HG03135 (cell line): ENCODE results near the gene RRP1.

Experiments used
- ATAC-seq: cut with Tn5 transposase; IDR thresholded peaks from one replicate; pipeline ENCODE4 v1.9.1; 2021; ENCODE audit warnings: mild to moderate bottlenecking, moderate library complexity; ENCODE audit not compliant: unreplicated experiment

Gene RRP1

DNA sequence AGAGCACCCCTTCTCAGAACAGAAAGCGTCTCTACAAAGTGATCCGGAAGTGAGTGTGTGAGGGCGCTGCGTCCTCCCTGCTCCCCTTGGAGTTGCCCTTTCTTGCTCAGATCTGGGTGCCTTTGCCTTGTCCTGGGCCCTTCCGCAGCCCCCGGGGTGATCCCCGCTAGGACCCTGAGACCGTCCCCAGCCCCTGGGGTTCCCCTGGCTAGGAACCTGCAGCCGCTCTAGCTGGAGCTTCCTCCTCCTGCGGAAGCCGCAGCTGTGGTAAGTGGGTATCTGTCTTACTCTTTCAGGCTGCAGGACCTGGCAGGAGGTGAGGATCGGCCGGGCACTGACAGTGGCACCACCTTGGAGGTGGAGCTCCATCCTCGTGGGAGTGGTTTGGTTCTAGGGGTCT is 11.2 kb downstream of the RRP1 start:
- ATAC-seq: no peak

DNA sequence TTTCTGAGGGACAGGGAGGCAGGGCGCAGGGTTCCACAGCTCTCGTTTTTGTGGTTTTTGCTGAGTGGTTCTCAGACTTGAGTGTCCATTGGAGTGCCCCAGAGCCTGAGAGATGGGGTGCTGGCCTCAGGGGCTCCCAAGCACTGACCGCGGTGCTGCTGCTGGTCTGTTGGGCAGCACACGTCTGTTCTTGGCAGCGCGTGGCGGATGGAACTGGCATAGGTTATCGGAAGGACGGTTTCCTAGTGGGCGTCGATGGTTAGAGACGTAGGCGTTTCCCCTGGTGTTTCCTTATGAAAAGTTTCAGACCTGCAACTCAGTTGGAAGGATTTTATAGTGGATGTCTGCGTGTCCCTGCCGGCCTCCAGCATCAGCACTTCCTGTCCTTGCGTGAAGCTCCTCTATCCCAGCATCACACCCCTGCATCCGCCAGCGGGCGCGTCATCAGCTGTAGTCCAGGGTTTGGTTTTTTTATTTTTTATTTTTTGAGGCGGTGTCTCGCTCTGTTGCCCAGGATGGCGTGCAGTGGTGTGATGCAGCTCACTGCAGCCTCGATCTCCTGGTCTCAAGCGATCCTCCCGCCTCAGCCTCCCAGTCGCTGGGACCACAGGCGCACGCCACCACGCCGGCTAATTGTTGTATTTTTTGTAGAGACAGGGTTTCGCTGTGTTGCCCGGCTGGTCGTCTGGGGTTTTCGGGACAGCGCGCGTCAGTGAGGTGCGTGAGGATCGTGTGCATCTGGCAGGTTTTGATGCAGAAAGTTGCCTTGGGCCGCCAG is 11.8 kb downstream of the RRP1 start:
- ATAC-seq: no peak

DNA sequence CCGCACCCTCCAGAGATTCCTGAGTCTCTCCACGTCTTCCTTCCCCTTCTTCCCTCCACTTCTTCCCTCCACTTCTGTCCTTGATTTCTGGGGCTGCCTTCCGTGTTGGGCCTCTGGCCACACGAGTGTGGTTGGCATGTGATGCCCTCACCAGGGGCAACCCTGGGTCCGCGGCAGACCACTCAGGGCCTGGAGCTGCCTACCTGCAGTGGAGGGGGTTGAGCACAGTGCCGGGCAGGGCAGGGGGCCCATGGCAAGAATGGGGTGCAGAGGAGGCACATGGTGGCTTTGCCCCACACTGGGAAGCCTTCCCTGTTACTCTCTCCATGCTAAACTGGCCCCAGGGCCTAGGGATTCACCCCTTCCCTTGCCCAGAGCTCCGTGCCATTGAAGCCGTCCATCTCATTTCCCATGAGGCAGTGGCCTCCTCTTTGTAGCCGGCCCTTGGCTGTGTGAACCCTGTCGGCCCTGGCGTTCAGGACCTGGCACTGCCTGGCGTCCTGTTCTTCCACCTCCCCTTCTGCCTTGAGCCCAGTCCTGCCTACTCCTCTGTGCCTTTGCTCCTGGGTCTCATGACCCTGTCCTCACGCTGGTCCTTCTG is 13.4 kb downstream of the RRP1 start:
- ATAC-seq: no peak

DNA sequence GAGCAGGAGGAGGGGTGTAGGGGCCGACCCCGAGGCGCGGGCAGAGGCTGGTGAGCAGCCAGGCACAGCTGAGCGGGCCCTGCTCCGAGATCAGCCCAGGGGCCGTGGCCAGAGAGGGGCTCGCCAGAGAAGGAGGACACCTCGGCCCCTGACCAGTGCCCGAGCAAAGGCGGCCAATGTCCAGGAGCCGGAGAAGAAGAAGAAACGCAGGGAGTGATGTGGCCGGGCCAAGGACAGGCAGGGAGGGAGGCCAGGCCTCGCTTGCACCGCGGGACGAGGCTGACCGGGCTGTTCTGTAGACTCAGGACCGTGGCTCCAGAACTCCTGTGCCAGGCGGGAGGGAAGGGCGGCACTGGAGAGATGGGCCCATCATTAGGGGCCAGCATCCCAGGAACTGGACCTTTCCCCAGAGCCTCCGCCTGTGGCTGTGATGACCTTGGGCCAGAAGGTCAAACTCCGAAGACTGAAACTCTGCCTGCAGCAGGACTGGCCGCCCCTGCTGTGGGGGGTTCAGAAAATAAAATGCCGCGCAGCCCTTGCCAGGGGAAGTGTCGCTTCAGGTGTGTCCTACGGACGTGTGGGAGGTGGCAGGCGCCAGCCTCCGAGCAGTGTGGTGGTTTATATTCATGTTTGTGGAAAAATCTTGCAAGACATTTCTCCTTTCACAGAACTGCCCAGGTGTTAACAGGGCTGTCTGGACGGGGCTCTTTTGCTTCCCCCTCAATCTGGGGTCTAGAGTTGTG is 14.4 kb downstream of the RRP1 start:
- no peak for ATAC-seq

DNA sequence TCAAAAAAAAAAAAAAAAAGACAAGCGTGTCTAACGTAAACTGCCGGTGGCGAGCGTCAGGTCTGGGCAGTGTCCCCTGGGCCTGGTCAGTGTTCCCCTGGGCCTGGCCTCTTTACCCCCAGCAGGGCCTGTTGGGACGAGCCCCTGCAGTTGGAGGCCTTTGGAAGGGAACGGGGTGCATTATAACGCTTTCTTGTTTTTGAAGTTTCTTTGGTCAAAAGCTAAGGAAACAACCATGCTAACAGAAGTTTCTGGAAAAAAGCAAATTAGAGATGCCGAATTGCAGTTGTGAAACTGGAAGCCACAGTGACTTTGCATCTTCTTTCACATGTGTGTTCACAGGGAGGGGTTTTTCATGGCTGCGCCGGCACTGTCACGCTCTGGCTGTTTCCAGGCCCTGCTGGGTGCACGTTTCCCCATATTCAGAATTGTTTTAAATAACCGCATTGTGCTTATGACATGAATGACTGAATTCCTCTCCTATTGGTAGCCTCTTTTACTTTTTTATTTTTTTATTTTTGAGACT is 16.0 kb downstream of the RRP1 start:
- ATAC-seq: peak; percentile 83

DNA sequence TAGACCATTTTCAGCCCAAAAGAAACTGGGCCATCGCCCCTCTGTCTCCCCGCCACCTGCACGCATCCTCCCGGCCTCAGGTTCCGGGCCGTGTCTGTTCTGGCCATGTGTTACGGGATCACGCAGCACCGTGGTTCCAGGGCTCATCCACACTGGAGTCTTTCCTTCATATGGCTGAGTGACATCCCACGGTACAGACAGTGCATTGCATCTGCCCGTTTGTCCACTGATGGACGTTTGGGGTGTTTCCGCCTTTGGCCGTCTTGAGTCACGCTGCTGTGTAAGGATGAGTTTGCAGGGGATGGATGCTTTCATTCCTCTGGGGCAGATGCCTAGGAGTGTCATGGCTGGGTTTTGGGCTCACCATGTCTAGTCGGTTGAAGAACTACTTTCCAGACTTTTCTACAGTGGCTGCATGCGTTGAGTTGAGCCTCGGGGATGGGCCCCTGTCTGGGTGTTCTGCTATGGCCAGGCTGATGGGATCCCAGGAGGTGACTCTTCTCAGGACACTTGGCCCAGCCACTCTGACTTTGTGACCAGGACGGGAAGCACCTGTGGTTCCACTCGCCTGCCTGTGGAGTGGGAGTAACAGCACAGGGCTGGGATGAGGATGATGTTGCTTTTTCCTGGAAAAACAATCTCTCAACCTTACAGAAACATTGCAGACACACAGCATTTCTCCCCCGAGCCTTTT is 16.8 kb downstream of the RRP1 start:
- ATAC-seq: no peak

DNA sequence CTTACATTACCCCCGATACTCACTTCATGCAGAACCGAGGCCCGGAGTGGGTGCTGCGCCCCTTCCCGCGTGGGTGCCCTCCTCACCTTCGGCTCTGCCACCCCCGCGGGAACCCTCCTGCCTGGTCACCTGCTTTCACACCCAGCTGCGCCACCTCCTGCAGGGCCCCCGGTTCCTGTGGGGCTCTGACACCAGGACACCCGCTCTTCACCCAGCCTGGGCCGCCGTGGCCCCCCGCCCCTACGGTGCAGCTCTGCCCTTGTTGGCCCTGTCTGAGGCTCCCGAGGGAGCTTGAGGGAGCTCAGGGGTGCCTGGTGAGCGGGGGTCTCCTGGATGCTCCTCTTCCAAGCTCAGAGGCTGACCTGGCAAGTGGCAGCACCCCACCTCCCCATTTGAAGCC is 19.0 kb downstream of the RRP1 start:
- no peak for ATAC-seq

DNA sequence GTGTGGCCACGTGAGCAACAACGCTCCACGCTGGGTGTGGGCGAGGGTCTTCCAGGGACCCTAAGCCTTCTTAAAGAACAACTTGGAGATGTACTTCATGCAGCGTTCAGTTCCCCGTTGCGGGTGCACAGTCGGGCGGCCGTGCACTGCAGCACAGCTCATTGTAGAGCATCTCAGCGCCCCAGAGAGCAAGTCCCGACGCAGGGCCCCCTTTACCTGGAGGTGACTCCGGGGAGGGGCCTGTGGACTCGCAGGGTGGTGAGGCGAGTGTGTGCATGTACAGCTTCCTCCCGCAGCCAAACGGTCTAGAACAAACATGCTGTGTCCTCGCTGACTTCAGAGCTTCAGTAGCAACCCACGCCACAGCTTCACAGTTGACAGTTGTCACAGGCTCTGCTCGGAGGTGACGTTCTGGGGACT is 19.5 kb downstream of the RRP1 start:
- ATAC-seq: no peak

DNA sequence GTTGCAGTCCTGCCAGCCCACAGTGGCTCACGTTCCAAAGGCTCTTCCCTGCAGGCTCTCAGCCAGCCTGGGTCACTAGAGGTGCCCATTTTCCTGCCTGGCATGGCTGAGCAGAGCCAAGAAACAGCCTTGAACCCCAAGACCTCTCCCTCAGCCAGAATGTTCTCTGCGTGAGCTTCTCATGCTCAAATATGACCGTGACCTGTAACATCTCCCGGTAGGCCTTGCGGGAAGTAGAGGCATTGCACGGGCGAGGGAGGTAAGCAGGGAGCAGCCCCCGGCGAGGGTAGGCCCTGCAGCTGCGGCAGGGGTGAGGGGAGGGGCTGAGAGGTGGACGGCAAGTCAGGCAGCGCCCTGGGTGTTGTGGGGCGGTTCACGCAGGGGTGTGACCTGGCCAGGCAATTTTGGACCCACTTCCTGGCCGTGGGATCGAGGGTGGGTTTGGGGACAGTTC is 20.0 kb downstream of the RRP1 start:
- no peak for ATAC-seq

DNA sequence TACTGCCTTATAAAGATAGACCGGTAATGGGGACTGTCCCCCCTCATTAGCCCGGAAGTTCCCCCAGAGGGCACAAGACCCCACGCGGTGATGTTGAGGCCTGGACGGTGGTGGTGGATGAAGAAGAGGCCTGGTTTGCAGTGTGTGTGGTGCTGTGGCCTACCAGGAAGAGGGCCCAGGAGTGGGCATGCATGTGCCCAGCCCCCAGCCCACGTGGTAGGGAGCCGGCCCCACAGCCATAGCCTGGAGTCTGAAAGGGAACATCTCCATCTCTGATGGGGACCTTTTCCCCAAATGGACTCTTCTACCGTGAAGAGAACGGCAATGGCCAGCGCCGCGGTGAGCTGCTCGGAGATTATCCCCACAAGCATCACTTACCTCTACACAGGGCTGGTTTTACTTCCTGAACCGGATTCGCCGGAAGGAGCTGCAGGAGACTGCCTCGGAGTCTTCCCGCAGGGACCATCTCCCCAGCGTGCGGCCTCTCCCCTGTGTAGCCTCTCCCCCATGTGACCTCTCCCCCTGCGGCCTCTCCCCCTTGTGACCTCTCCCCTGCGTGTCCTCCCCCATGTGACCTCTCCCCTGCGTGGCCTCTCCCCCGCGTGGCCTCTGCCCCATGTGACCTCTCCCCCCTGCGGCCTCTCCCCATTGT is 20.6 kb downstream of the RRP1 start:
- no peak for ATAC-seq

DNA sequence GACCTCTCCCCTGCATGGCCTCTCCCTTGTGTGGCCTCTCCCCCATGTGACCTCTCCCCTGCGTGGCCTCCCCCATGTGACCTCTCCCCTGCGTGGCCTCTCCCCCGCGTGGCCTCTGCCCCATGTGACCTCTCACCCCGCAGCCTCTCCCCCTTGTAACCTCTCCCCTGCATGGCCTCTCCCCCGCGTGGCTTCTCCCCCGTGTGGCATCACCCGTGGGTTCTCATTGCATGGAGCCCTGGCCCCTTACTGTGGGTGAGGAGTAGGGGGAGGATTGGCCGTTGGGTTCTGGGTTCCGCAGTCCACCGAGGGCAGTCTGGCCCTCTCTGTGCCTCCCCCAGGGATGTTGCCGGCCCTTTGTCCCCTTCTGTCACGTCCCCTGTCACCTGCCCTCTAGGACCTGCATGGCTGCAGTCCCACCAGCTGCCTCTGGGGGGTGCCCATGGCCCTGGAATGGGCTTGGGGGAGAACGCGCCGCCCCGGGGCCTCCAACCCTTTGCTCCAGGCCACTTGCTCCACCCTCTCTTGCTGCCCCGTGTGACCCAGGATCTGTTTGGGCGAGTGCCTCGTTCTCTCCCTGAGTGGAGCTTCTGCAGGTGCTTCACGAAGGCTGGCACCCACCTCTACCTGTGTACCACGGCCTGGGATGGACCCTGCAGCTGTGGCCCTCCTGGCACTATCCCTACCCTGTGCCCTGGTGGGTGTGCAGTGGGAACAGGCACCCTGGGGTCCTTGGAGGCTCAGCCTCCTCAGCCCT is 21.3 kb downstream of the RRP1 start:
- ATAC-seq: peak; percentile 61

DNA sequence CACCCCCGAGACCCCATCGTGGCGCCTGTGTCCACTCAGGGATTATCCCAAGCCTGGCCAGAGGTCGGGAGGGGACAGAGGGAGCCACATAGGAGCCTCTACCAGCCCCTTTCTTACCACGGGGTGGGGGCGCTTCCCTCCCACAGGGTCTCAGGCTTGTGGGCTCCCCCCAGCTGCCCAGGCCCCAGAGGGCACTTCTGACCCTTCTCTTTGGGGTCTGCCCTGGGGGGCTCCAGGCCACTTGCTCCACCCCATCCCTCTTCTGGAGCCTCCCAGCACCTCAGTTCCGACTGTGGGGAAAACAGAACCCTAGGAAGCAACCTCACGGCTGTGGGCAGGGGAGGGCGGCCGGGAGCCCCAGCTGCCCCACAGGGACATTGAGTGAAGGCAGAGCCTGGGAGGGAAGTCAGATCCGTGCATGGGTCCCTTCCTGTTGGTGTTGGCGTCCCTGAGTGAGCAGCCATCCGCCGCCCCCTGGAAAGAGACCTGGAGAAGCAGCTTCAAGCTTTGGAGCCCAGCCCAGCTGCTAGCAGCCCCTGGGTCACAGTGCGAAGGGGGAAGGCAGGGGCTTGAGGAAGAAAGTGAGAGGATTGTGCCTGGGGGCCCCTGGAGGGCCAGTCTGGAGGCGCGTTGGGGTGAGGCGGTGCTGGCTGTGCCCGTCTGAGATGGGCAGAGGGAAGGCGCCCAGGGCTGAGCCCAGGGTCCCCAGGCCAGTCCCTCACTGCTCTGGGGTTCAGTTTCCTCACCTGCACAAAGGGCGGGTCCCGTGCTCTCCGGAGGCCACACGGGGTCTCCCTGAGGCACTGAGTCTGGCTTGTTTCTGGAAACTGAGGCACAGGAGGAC is 22.1 kb downstream of the RRP1 start:
- ATAC-seq: no peak

DNA sequence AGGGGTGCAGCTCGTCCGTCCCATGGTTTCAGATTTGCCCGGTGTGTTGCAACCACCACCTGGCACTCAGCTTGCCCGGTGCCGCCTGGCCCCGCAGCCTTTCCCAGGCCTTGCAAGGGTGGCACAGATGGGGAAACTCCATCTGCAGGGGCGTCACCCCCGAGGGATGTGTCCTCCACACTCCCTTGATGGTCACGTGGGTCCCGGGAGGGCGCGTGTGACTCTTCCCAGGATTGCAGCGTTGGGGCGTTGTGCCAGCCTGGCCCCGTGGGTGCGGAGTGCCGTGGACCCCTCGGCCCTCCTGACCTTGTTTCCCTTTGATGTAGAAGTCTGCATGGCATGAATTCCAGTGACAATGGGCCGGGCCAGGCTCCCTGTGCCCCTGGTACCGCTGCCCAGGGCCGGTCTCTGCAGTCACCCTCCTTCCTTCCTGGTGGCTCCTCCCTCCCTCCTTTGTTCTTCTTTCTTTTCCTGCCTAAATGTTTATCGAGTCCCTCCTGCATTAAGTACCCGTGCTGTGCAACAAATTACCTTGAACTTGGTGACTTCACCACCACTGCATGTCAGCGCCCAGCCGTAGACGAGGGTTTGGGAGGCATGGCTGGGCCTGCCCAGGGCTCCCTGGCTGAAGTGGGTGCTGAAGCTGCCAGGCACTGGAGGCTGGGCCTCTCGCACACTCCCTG is 22.9 kb downstream of the RRP1 start:
- ATAC-seq: no peak

DNA sequence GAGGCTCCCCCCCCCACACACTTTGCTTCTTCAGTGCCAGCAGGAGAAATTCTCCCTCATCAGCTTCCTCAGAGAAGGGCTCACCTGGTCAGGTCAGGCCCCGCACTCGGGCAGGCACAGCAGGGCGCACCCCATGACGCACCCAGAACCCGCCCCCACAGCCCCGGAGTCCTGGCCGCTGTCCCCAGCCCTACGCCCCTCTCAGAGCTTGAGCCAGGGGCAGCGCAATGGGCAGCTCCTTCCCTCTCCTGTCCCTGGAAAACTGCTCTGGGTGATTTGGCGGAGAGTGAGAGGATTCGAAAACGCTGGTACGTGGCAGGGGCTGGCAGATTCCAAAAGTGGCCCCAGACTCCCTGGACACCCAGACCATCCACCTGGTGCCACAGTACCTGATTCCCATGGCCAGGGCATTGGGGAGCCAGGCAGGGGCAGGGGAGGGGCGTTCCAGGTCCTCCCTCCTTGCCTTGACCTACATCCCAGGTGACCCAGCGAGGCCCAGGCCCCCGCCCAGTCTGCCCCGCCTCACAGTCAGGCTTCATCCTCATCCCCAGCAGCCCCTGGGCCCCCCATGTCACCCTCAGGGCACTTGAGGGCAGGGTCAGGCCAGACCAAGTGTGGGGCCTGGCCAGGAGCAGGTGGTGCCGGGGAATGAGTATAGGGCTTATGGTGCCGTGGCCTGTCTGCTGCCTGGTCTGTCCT is 23.7 kb downstream of the RRP1 start:
- ATAC-seq: no peak

DNA sequence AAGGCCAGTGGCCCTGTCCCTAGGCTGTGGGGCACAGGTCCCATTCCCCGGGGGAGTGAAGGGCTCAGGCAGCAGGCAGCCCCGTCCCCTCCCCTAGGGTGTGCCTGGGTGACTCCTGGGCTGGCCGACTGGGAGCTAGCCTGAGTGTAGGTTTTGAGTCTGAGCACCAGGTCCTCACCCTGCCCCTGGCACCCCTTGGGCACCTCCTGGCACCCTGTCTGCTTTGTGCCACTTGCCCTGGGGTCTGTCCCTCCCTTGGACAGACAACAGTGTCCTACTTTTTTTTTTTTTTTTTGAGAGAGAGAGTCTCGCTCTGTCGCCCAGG is 24.2 kb downstream of the RRP1 start:
- no peak for ATAC-seq

DNA sequence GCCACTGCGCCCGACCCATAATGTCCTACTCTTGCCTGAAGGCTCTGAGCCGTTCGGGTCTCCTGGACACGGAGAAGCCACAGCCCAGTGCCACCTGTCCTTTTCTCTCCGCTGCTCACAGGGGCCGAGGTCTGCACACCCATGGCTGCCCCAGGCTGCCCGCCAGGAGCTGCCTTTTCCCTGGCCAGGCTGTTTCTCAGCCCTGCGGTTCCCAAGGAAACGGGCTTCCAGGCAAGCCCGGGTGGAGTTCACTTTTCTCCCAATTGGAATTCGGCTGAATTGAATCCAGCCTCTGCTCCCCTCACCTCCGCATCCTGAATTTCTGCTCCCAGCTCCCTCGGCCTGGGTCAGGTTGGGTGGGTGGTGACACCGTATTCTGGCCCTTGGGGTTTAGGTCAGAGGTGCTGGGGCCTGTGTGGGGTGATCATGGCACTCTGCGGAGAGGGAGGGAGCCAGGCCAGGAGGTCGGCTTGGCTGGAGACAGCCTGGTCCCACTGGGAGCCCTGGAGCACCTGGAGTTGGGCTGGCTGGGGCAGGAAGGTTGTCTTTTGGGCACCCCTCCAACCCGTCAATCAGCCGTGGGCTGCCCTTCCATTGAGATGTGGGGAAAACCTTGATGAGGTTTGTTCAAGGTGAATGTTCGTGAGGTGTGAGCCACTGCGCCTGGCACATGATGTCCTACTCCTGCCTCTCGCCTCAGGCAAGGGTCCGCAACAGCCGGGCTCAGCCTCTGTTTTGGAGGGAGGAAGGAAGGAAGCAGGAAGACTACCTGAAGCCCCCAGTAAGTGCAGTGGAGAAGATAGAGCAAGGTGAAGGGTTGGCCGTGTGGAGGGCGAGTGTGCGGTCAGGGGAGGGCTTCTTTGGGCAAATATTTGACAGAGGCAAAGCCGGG is 25.1 kb downstream of the RRP1 start:
- ATAC-seq: no peak

DNA sequence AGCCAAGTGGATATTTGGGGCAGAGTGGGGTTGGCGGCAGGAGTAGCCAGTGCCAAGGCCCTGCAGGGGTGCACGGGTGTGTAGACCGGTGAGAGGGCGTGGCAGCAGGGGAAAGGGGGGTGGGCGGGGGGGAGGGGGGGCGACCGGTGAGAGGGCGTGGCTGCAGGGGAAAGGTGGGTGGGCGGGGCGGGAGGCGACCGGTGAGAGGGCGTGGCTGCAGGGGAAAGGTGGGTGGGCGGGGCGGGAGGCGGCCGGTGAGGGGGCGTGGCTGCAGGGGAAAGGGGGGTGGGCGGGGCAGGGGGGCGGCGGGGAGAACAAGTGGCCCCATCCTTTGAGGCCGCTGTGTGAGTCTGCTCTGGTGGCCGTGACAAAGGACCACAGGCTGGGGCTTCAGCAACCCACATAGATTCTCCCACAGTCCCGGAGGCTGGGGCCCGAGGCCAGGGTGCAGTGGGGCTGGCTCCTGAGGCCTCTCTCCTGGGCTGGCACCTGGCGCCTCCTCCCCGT is 25.8 kb downstream of the RRP1 start:
- no peak for ATAC-seq
